ENCODE data around the gene PCDH12.

PCDH12 gene

GRCh38 chr5:141978389-141978788, 20.4 kb upstream of the PCDH12 start:
- Histone ChIP-seq H3K4me1 (ENCODE audit: control extremely low read depth in 1 of 4, control insufficient read depth in 4 of 4, insufficient read depth in 4 of 4, low read length in 3 of 4) (no peaks in the 10 kb centered on the region), H3K36me3 (ENCODE audit: control insufficient read depth in 4 of 4, insufficient read depth in 4 of 4, low read length in 3 of 4) (peaks cover 23 to 59% (median 41%) of the 10 kb centered on the region in 4 experiments), H3K27me3 (replicated peaks in 2 of 5; ENCODE audit: control insufficient read depth in 4 of 5, insufficient read depth in 5 of 5, low read length in 4 of 5) (no peaks in the 10 kb centered on the region), H3K9me3 (ENCODE audit: control extremely low read depth in 1 of 5, control insufficient read depth in 4 of 5, insufficient read depth in 2 of 5, low read depth in 1 of 5, low read length in 4 of 5) (no peaks in the 10 kb centered on the region), H3K27ac (ENCODE audit: insufficient read depth in 1 of 2, low read depth in 1 of 2, low read length in 2 of 2, poor library complexity in 1 of 2, severe bottlenecking in 2 of 2) (no peak overlapping the region), H3K4me3 (ENCODE audit: control insufficient read depth in 1 of 7, extremely low read depth in 1 of 7, insufficient read depth in 4 of 7, low read depth in 2 of 7, low read length in 6 of 7) (no peak overlapping the region)
- POLR2A ChIA-PET = interaction anchor here (1.3 kb wide), 1 partner anchor 9 kb away, joined by 4 read pairs; no protein-coding TSS in a partner anchor
- CTCF ChIA-PET = interaction anchor here (0.6 to 4.2 kb wide), 7 partner anchors 8 to 287 kb away, joined by 3 to 17 read pairs (median 6); partner anchors contain the start of gene RNF14
- DNase-seq = no peak

- Histone ChIP-seq H3K27me3 (replicated peaks in 2 of 5; ENCODE audit: control insufficient read depth in 4 of 5, insufficient read depth in 5 of 5, low read length in 4 of 5) (no peaks in the 10 kb centered on the region), H3K9me3 (ENCODE audit: control extremely low read depth in 1 of 5, control insufficient read depth in 4 of 5, insufficient read depth in 2 of 5, low read depth in 1 of 5, low read length in 4 of 5) (no peaks in the 10 kb centered on the region), H3K36me3 (ENCODE audit: control insufficient read depth in 4 of 4, insufficient read depth in 4 of 4, low read length in 3 of 4) (peaks cover 15 to 58% (median 34%) of the 10 kb centered on the region in 4 experiments), H3K4me1 (ENCODE audit: control extremely low read depth in 1 of 4, control insufficient read depth in 4 of 4, insufficient read depth in 4 of 4, low read length in 3 of 4) (no peaks in the 10 kb centered on the region), H3K27ac (ENCODE audit: insufficient read depth in 1 of 2, low read depth in 1 of 2, low read length in 2 of 2, poor library complexity in 1 of 2, severe bottlenecking in 2 of 2) (no peak overlapping the region), H3K4me3 (ENCODE audit: control insufficient read depth in 1 of 7, extremely low read depth in 1 of 7, insufficient read depth in 4 of 7, low read depth in 2 of 7, low read length in 6 of 7) (no peak overlapping the region)
- POLR2A ChIA-PET = no interaction called here
- 100% methylated on average over 5 of the region's 6 CpGs for WGBS (ENCODE audit: insufficient coverage)
- CTCF ChIA-PET = interaction anchor here (1.3 to 4.2 kb wide), 4 partner anchors 10 to 168 kb away, joined by 4 to 10 read pairs (median 8); no protein-coding TSS in a partner anchor
- no peak for DNase-seq
Measured at GRCh38 chr5:141976176-141976575, 18.2 kb upstream of the PCDH12 start.

GRCh38 chr5:141973871-141974595, 16.0 kb upstream of the PCDH12 start:
- peaks cover 13 to 20% (median 16%) of the 10 kb centered on the region in 4 experiments for H3K4me1 ChIP-seq (ENCODE audit: control extremely low read depth in 1 of 4, control insufficient read depth in 4 of 4, insufficient read depth in 4 of 4, low read length in 3 of 4)
- H3K4me3 ChIP-seq (ENCODE audit: control insufficient read depth in 1 of 7, extremely low read depth in 1 of 7, insufficient read depth in 4 of 7, low read depth in 2 of 7, low read length in 6 of 7) = no peak overlapping the region
- no peak overlapping the region for H3K27ac ChIP-seq (ENCODE audit: insufficient read depth in 1 of 2, low read depth in 1 of 2, low read length in 2 of 2, poor library complexity in 1 of 2, severe bottlenecking in 2 of 2)
- no peak for DNase-seq
- H3K27me3 ChIP-seq (replicated peaks in 2 of 5; ENCODE audit: control insufficient read depth in 4 of 5, insufficient read depth in 5 of 5, low read length in 4 of 5) = no peaks in the 10 kb centered on the region
- CTCF ChIA-PET = no interaction called here
- peaks cover 8 to 41% (median 19%) of the 10 kb centered on the region in 4 experiments for H3K36me3 ChIP-seq (ENCODE audit: control insufficient read depth in 4 of 4, insufficient read depth in 4 of 4, low read length in 3 of 4)
- no peaks in the 10 kb centered on the region for H3K9me3 ChIP-seq (ENCODE audit: control extremely low read depth in 1 of 5, control insufficient read depth in 4 of 5, insufficient read depth in 2 of 5, low read depth in 1 of 5, low read length in 4 of 5)
- POLR2A ChIA-PET = no interaction called here
- no CpG with 5 or more reads among the region's 1 CpG for WGBS (ENCODE audit: insufficient coverage)

- Histone ChIP-seq H3K4me3 (ENCODE audit: control insufficient read depth in 1 of 7, extremely low read depth in 1 of 7, insufficient read depth in 4 of 7, low read depth in 2 of 7, low read length in 6 of 7) (peak overlapping the region in 6 of 7 experiments; percentile 75 to 91 (median 84)), H3K9me3 (ENCODE audit: control extremely low read depth in 1 of 5, control insufficient read depth in 4 of 5, insufficient read depth in 2 of 5, low read depth in 1 of 5, low read length in 4 of 5) (no peaks in the 10 kb centered on the region), H3K36me3 (ENCODE audit: control insufficient read depth in 4 of 4, insufficient read depth in 4 of 4, low read length in 3 of 4) (peaks cover 0 to 19% (median 9%) of the 10 kb centered on the region in 4 experiments), H3K4me1 (ENCODE audit: control extremely low read depth in 1 of 4, control insufficient read depth in 4 of 4, insufficient read depth in 4 of 4, low read length in 3 of 4) (peaks cover 13 to 25% (median 20%) of the 10 kb centered on the region in 4 experiments), H3K27me3 (replicated peaks in 2 of 5; ENCODE audit: control insufficient read depth in 4 of 5, insufficient read depth in 5 of 5, low read length in 4 of 5) (no peaks in the 10 kb centered on the region), H3K27ac (ENCODE audit: insufficient read depth in 1 of 2, low read depth in 1 of 2, low read length in 2 of 2, poor library complexity in 1 of 2, severe bottlenecking in 2 of 2) (peak overlapping the region; percentile 83 to 95)
- WGBS (ENCODE audit: insufficient coverage) = no CpG with 5 or more reads among the region's 2 CpGs
- POLR2A ChIA-PET = interaction anchor here (1.0 to 1.4 kb wide), 3 partner anchors 8 to 278 kb away, joined by 4 read pairs; no protein-coding TSS in a partner anchor
- DNase-seq = peak; percentile 57 to 74 (median 71)
- CTCF ChIA-PET = interaction anchor here (0.7 to 3.4 kb wide), 21 partner anchors 9 to 287 kb away, joined by 3 to 41 read pairs (median 4); partner anchors contain the start of genes GNPDA1 and PCDH12
Measured at GRCh38 chr5:141969783-141970771, 12.1 kb upstream of the PCDH12 start.

GRCh38 chr5:141968914-141969608, 11.1 kb upstream of the PCDH12 start, which contains the start of gene RNF14:
Gene RNF14, plus strand, starts transcription at chr5:141969105. Its CDS starts 4,484 bp downstream, at chr5:141973589.
- WGBS (ENCODE audit: insufficient coverage) = under 1% methylated on average over 57 of the region's 63 CpGs
- CTCF ChIA-PET = interaction anchor here (0.6 to 3.4 kb wide), 26 partner anchors 8 to 736 kb away, joined by 3 to 41 read pairs (median 4); partner anchors contain the start of genes GNPDA1 and PCDH12
- Histone ChIP-seq H3K36me3 (ENCODE audit: control insufficient read depth in 4 of 4, insufficient read depth in 4 of 4, low read length in 3 of 4) (peaks cover 0 to 15% (median 5%) of the 10 kb centered on the region in 4 experiments), H3K4me1 (ENCODE audit: control extremely low read depth in 1 of 4, control insufficient read depth in 4 of 4, insufficient read depth in 4 of 4, low read length in 3 of 4) (peaks cover 13 to 27% (median 20%) of the 10 kb centered on the region in 4 experiments), H3K9me3 (ENCODE audit: control extremely low read depth in 1 of 5, control insufficient read depth in 4 of 5, insufficient read depth in 2 of 5, low read depth in 1 of 5, low read length in 4 of 5) (no peaks in the 10 kb centered on the region), H3K27ac (ENCODE audit: insufficient read depth in 1 of 2, low read depth in 1 of 2, low read length in 2 of 2, poor library complexity in 1 of 2, severe bottlenecking in 2 of 2) (peak within 1 kb of the TSS; percentile 83 to 95), H3K27me3 (replicated peaks in 2 of 5; ENCODE audit: control insufficient read depth in 4 of 5, insufficient read depth in 5 of 5, low read length in 4 of 5) (no peaks in the 10 kb centered on the region), H3K4me3 (ENCODE audit: control insufficient read depth in 1 of 7, extremely low read depth in 1 of 7, insufficient read depth in 4 of 7, low read depth in 2 of 7, low read length in 6 of 7) (peak within 1 kb of the TSS; percentile 60 to 91 (median 83))
- POLR2A ChIA-PET = interaction anchor here (0.8 to 1.4 kb wide), 5 partner anchors 8 to 277 kb away, joined by 3 to 4 read pairs (median 4); partner anchors contain the start of gene DELE1
- peak; percentile 95 to 98 (median 97) for DNase-seq

- POLR2A ChIA-PET = no interaction called here
- peaks cover 0 to under 1% (median 0%) of the 10 kb centered on the region in 4 experiments for H3K36me3 ChIP-seq (ENCODE audit: control insufficient read depth in 4 of 4, insufficient read depth in 4 of 4, low read length in 3 of 4)
- no peaks in the 10 kb centered on the region for H3K9me3 ChIP-seq (ENCODE audit: control extremely low read depth in 1 of 5, control insufficient read depth in 4 of 5, insufficient read depth in 2 of 5, low read depth in 1 of 5, low read length in 4 of 5)
- WGBS (ENCODE audit: insufficient coverage) = no CpG with 5 or more reads among the region's 2 CpGs
- no peak overlapping the region for H3K27ac ChIP-seq (ENCODE audit: insufficient read depth in 1 of 2, low read depth in 1 of 2, low read length in 2 of 2, poor library complexity in 1 of 2, severe bottlenecking in 2 of 2)
- no peaks in the 10 kb centered on the region for H3K27me3 ChIP-seq (replicated peaks in 2 of 5; ENCODE audit: control insufficient read depth in 4 of 5, insufficient read depth in 5 of 5, low read length in 4 of 5)
- no peak for DNase-seq
- H3K4me1 ChIP-seq (ENCODE audit: control extremely low read depth in 1 of 4, control insufficient read depth in 4 of 4, insufficient read depth in 4 of 4, low read length in 3 of 4) = peaks cover 13 to 40% (median 22%) of the 10 kb centered on the region in 4 experiments
- CTCF ChIA-PET = no interaction called here
- H3K4me3 ChIP-seq (ENCODE audit: control insufficient read depth in 1 of 7, extremely low read depth in 1 of 7, insufficient read depth in 4 of 7, low read depth in 2 of 7, low read length in 6 of 7) = no peak overlapping the region
Measured at GRCh38 chr5:141966963-141967333, 8.9 kb upstream of the PCDH12 start.

Measured in common myeloid progenitor, CD34-positive (primary cell).